Measurements from ENCODE around the gene FOXO6. TPM values are rescaled to one million over a fixed set of nuclear protein-coding genes. Genes with fewer than 3 reads are reported as not detected.

The FOXO6 gene
- total and polyA plus RNA-seq, 12 donors = 0.22 to 7.0 (median 1.2) TPM; not detected in 1

DNA sequence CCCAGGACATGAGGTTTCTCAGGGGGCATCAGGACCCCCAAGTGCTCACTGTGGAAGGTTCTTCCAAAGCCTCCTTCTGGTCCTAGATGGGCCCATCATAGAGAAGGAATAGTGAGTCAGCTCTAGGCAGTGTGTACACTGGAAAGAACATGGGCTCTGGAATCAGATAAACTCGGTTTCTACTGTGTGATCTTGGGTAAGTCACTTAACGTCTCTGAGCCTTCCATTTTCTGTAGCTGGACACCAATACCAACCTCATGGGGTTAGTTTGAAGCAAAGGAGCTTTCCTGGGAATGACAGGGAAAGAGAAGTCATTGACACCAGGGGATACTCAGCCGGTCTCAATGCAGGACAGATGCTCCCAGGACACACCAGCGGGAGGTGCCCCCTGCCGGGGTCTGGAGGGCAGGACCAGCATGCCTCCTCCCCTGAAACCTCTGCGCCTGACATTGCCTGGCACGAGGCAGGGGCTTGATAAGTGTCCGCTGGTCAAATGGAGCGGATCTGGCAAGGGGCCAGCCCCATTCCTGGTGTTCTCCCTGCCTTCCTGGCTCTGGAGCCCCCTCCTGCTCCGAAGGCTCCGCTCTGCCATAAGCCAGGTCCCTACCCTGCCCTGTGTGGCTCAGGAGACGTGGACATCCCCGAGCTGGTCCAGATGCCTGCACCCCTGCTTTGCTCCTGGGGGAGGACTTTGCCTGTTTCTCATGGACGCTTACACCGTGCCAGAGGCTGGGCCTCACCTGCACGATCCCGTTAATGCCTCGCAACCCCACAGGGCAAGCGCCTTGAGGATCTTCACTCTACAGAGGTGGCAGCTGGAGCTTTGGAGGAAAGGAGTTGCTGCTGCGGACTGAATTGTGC lies 70.5 kb downstream of the FOXO6 start:
- H3K9me3 ChIP-seq (replicated peaks in 1 of 3) = no peaks in the 10 kb centered on the region
- H3K27me3 ChIP-seq = no peaks in the 10 kb centered on the region
- TF ChIP-seq CTCF (IDR thresholded peaks at IDR 0.05) (no peak), POLR2A (IDR thresholded peaks at IDR 0.05) (no peak)
- H3K27ac ChIP-seq = peak overlapping the region in 4 of 5 donors; percentile 44 to 75 (median 67)
- DNase-seq = peak in 6 of 7 donors; percentile 19 to 66 (median 46)
- H3K4me1 ChIP-seq (replicated peaks in 1 of 2) = peaks cover 10 to 23% of the 10 kb centered on the region in 2 donors
- H3K4me3 ChIP-seq = no peak overlapping the region
- intact Hi-C loops (cut with DNase I) = loop anchor here in 1 of 2 donors (5.0 kb wide), 1 partner anchor 154 kb away; no protein-coding TSS in a partner anchor
- no peaks in the 10 kb centered on the region for H3K36me3 ChIP-seq (replicated peaks in 1 of 2)
- 71 to 85% (median 79%) methylated on average over 7 to 20 of the region's 20 CpGs for WGBS, 4 donors

Other genes starting within 250 kb of the FOXO6 start
- 10 to 100 TPM; 29.3 to 49.3 (median 41.6) TPM for gene SCMH1, start 119.1 kb upstream of the FOXO6 start, total RNA-seq
- 10 to 100 TPM; 29.5 to 62.5 (median 46.2) TPM for gene SCMH1, start 119.1 kb upstream of the FOXO6 start, polyA plus RNA-seq
- under 1 TPM in 1 of 9 donors, not detected in 8; 0.39 TPM for gene EDN2, start 123.2 kb downstream of the FOXO6 start, total RNA-seq
- under 1 TPM in 1 of 3 donors, not detected in 2; 0.07 TPM for gene EDN2, start 123.2 kb downstream of the FOXO6 start, polyA plus RNA-seq